WTC11 (cell line): Measurements from ENCODE around the gene OCSTAMP. TPM values are rescaled to one million over a fixed set of nuclear protein-coding genes. Genes with fewer than 3 reads are reported as not detected.

Experiments
- ATAC-seq: fragments of 200-7000 bp; cut with Tn5 transposase; 2 replicates; pipeline ENCODE4 v1.10.0; 2021; ENCODE audit warnings: mild to moderate bottlenecking, moderate library complexity
- CTCF ChIA-PET: fragments of 300-600 bp; sonication (Branson Sonifier 250); formaldehyde crosslinking; loops from one replicate; lab custom pipeline; 2021; ENCODE audit warnings: antibody characterized with exemption; lab: Charles Lee
- POLR2A ChIA-PET: fragments of 350-600 bp; sonication (Branson Sonifier 250); formaldehyde crosslinking; loops from one replicate; lab custom pipeline; 2021; ENCODE audit warnings: antibody characterized with exemption; lab: Charles Lee
- DNase-seq: peaks from one replicate; pipeline ENCODE4 v3.0.0; 2021; ENCODE audit warnings: low spot score
- H3K27ac Mint-ChIP-seq: 2 replicates; pipeline ENCODE4 v1.8.0; 2021; ENCODE audit warnings: mixed read lengths
- H3K27me3 Mint-ChIP-seq: 2 replicates; pipeline ENCODE4 v1.8.0; 2021; ENCODE audit warnings: low read depth, mild to moderate bottlenecking, moderate library complexity, mixed read lengths
- H3K36me3 Mint-ChIP-seq: 2 replicates; pipeline ENCODE4 v1.8.0; 2021; ENCODE audit warnings: mixed read lengths
- H3K4me1 Mint-ChIP-seq: 2 replicates; pipeline ENCODE4 v1.8.0; 2022; ENCODE audit warnings: mixed read lengths
- H3K4me3 Mint-ChIP-seq: 2 replicates; pipeline ENCODE4 v1.8.0; 2021; ENCODE audit warnings: mild to moderate bottlenecking, moderate library complexity, mixed read lengths
- H3K9me3 Mint-ChIP-seq: 2 replicates; pipeline ENCODE4 v1.8.0; 2021; ENCODE audit warnings: mixed read lengths
- ATF1 ChIP-seq: sonication (generic); formaldehyde crosslinking; IDR thresholded peaks from 2 replicates; pipeline ENCODE4 v1.8.1; 2023; ENCODE audit warnings: mild to moderate bottlenecking, moderate library complexity, missing genetic modification reagents
- CDX4 ChIP-seq: fragments of 250-450 bp; sonication (Bioruptor Pico); IDR thresholded peaks from 2 replicates; pipeline ENCODE4 v1.9.0; 2021; ENCODE audit warnings: moderate library complexity, mild to moderate bottlenecking, inconsistent platforms, borderline replicate concordance
- CTCF ChIP-seq: fragments of 200-600 bp; IDR thresholded peaks from 2 replicates; pipeline ENCODE4 v1.8.0; 2022; ENCODE audit warnings: antibody characterized with exemption
- E2F1 ChIP-seq: sonication (generic); formaldehyde crosslinking; IDR thresholded peaks from 2 replicates; pipeline ENCODE4 v1.8.0; 2022; ENCODE audit warnings: mild to moderate bottlenecking, missing genetic modification reagents
- E2F4 ChIP-seq: sonication (generic); formaldehyde crosslinking; IDR thresholded peaks from 2 replicates; pipeline ENCODE4 v1.8.1; 2022; ENCODE audit warnings: low read depth, mild to moderate bottlenecking, moderate library complexity, missing genetic modification reagents, borderline replicate concordance
- ETV6 ChIP-seq: sonication (generic); formaldehyde crosslinking; IDR thresholded peaks from 2 replicates; pipeline ENCODE4 v1.8.1; 2022; ENCODE audit warnings: mild to moderate bottlenecking, missing genetic modification reagents
- FOXK1 ChIP-seq: sonication (generic); formaldehyde crosslinking; IDR thresholded peaks from 2 replicates; pipeline ENCODE4 v1.8.0; 2022; ENCODE audit warnings: mild to moderate bottlenecking, moderate library complexity, missing genetic modification reagents
- GABPB1 ChIP-seq: sonication (generic); formaldehyde crosslinking; IDR thresholded peaks from 2 replicates; pipeline ENCODE4 v1.8.1; 2023; ENCODE audit warnings: mild to moderate bottlenecking, missing genetic modification reagents
- MAX ChIP-seq: sonication (generic); formaldehyde crosslinking; IDR thresholded peaks from 2 replicates; pipeline ENCODE4 v1.8.0; 2022; ENCODE audit warnings: mild to moderate bottlenecking, missing genetic modification reagents
- MLX ChIP-seq: sonication (generic); formaldehyde crosslinking; IDR thresholded peaks from 2 replicates; pipeline ENCODE4 v1.8.1; 2023; ENCODE audit warnings: mild to moderate bottlenecking, missing genetic modification reagents, moderate library complexity
- NFYB ChIP-seq: sonication (generic); formaldehyde crosslinking; conservative IDR thresholded peaks from 2 replicates; pipeline ENCODE4 v1.8.0; 2022; ENCODE audit warnings: low read depth, missing genetic modification reagents
- OVOL2 ChIP-seq: fragments of 250-450 bp; sonication (Bioruptor Pico); IDR thresholded peaks from 2 replicates; pipeline ENCODE4 v1.9.0; 2021; ENCODE audit warnings: mild to moderate bottlenecking, borderline replicate concordance
- PRDM15 ChIP-seq: sonication (generic); formaldehyde crosslinking; IDR thresholded peaks from 2 replicates; pipeline ENCODE4 v1.8.0; 2022; ENCODE audit warnings: missing genetic modification reagents
- SOX15 ChIP-seq: fragments of 250-450 bp; sonication (Bioruptor Pico); IDR thresholded peaks from 2 replicates; pipeline ENCODE4 v1.9.0; 2021; ENCODE audit warnings: mild to moderate bottlenecking
- ZBTB43 ChIP-seq: sonication (generic); formaldehyde crosslinking; IDR thresholded peaks from 2 replicates; pipeline ENCODE4 v1.8.1; 2023; ENCODE audit warnings: mild to moderate bottlenecking, missing genetic modification reagents
- ZNF138 ChIP-seq: sonication (generic); formaldehyde crosslinking; conservative IDR thresholded peaks from 2 replicates; pipeline ENCODE4 v1.8.1; 2022; ENCODE audit warnings: mild to moderate bottlenecking, moderate library complexity, missing genetic modification reagents
- total RNA-seq: library from RNA; stranded (reverse); gene quantifications from 3 replicates; pipeline ENCODE4 v1.2.3, GENCODE V29; 2021

Gene OCSTAMP
- total RNA-seq, 1 experiment from 2014 or later: not detected

- no peak for TF ChIP-seq ZBTB43 (CRISPR knock-in tag)
- no peak for TF ChIP-seq ETV6 (CRISPR knock-in tag)
- TF ChIP-seq SOX15: no peak
- no peak for TF ChIP-seq ZNF138 (CRISPR knock-in tag)
- no peak for TF ChIP-seq CDX4 (CRISPR knock-in tag)
Observed at GRCh38 chr20:46563170-46563859, 12.9 kb upstream of the OCSTAMP start (continued).

GRCh38 chr20:46562373-46563169 lies 12.1 kb upstream of the OCSTAMP start:
- no peak overlapping the region for H3K27ac Mint-ChIP-seq
- peak; percentile 84 for DNase-seq
- no peaks in the 10 kb centered on the region for H3K27me3 Mint-ChIP-seq
- no peaks in the 10 kb centered on the region for H3K9me3 Mint-ChIP-seq
- no peak overlapping the region for H3K4me3 Mint-ChIP-seq
- ChIA-PET CTCF (interaction anchor here (0.5 to 2.6 kb wide), 43 partner anchors 8 to 478 kb away, joined by 3 to 38 read pairs (median 4); partner anchors contain the start of genes ELMO2, OCSTAMP, TP53RK and ZNF334), POLR2A (no interaction called here)
- 0 out of 2 replicates have a peak, but pooled peaks have one; percentile 27 for TF ChIP-seq NFYB (CRISPR knock-in tag)
- TF ChIP-seq ATF1 (CRISPR knock-in tag): no peak
- no peak for TF ChIP-seq E2F4 (CRISPR knock-in tag)
- peak; percentile 45; the same call in 1 of the 2 replicates for TF ChIP-seq MAX (CRISPR knock-in tag)
- TF ChIP-seq E2F1 (CRISPR knock-in tag): no peak
- no peak for TF ChIP-seq OVOL2 (CRISPR knock-in tag)
- TF ChIP-seq MLX (CRISPR knock-in tag): no peak
- no peak for TF ChIP-seq FOXK1 (CRISPR knock-in tag)
- TF ChIP-seq PRDM15 (CRISPR knock-in tag): no peak
- TF ChIP-seq CTCF: peak; percentile 84
- TF ChIP-seq GABPB1 (CRISPR knock-in tag): 0 out of 2 replicates have a peak, but pooled peaks have one; percentile 40
- peak; percentile 85 for ATAC-seq
- peaks cover 11% of the 10 kb centered on the region for H3K4me1 Mint-ChIP-seq
- H3K36me3 Mint-ChIP-seq: no peaks in the 10 kb centered on the region
